Heart left ventricle (tissue), 16 donors: ENCODE results near the gene ANLN. TPM values are rescaled to one million over a fixed set of nuclear protein-coding genes. Genes with fewer than 3 reads are reported as not detected.

Source experiments
- ATAC-seq, 4 donors: fragments of 200-7000 bp; cut with Tn5 transposase; one replicate each; pipeline ENCODE4 v1.9.1; 2020 to 2022; ENCODE audit warnings: moderate library complexity in 4 of 4, mild to moderate bottlenecking in 3 of 4, moderate number of reproducible peaks in 1 of 4
- DNase-seq, 5 donors: peaks; one replicate each; pipeline ENCODE4 v3.0.0-alpha.2; 2020
- H3K27ac ChIP-seq, 12 donors: fragments of 200-600 bp; sonication (generic) in 4 of 12; one replicate each; pipeline versions ENCODE4 v1.5.0 to v1.8.0; 2016 to 2022; ENCODE audit warnings: mild to moderate bottlenecking in 2 of 12
- H3K27me3 ChIP-seq, 9 donors: fragments of 200-600 bp; sonication (generic) in 2 of 9; one replicate each; pipeline versions ENCODE4 v1.5.1 to v1.8.0; 2016 to 2022; ENCODE audit warnings: mild to moderate bottlenecking in 3 of 9
- H3K36me3 ChIP-seq, 9 donors: fragments of 200-600 bp; sonication (generic) in 2 of 9; one replicate each; pipeline versions ENCODE4 v1.5.0 to v1.8.0; 2018 to 2022; ENCODE audit warnings: mild to moderate bottlenecking in 2 of 9
- H3K4me1 ChIP-seq, 12 donors: fragments of 200-600 bp; sonication (generic) in 4 of 12; one replicate each; pipeline versions ENCODE4 v1.5.0 to v1.8.0; 2016 to 2022; ENCODE audit warnings: mild to moderate bottlenecking in 3 of 12
- H3K4me3 ChIP-seq, 12 donors: fragments of 200-600 bp; sonication (generic) in 4 of 12; one replicate each; pipeline versions ENCODE4 v1.5.0 to v1.8.0; 2017 to 2022; ENCODE audit warnings: mild to moderate bottlenecking in 9 of 12, moderate library complexity in 4 of 12
- H3K9me3 ChIP-seq, 12 donors: fragments of 200-600 bp; sonication (generic) in 4 of 12; one replicate each; pipeline versions ENCODE4 v1.5.0 to v1.8.0; 2016 to 2022; ENCODE audit warnings: mild to moderate bottlenecking in 1 of 12
- POLR2A ChIP-seq, 2 donors: fragments of 450-650 bp; IDR thresholded peaks; one replicate each; pipeline ENCODE4 v1.6.1; 2017; ENCODE audit warnings: antibody characterized with exemption in 2 of 2, mild to moderate bottlenecking in 2 of 2, moderate library complexity in 2 of 2
- WGBS, 4 donors: extraction: QIAGEN DNeasy Blood & Tissue Kit in 2 of 4; methylation state at CpG; one replicate each; pipeline versions ENCODE4 v1.1.5 to v1.1.7; 2013 to 2018; 5-methylcytosine and 5-hydroxymethylcytosine counted together
- intact Hi-C, 10 donors: fragments of 100-400 bp; cut with DNase I; formaldehyde crosslinking; loops; one replicate each; pipeline versions ENCODE4 v1.11.1 to v1.14.2; 2022
- polyA plus RNA-seq, 2 donors: library from polyadenylated mRNA; stranded (reverse); fragments of 200-250 nt; gene quantifications; one replicate each; pipeline ENCODE4 v1.2.3, GENCODE V29; 2013
- total RNA-seq, 9 donors: library from RNA; depleted of rRNA in 2 of 9; stranded (reverse); fragments of >200 nt in 2 of 9; fragmentation: NEBNext Ultra II Directional in 3 of 9; extraction: Animal tissue kit (Norgen Biotek cat#: 25700) in 3 of 9; gene quantifications; one replicate each; pipeline versions ENCODE4 v1.1.0 to v1.2.4, GENCODE V29; 2016 to 2023
- TF ChIP-seq, protein P1 (sequence below), 12 donors: fragments of 200-600 bp; sonication (generic) in 4 of 12; IDR thresholded peaks; one replicate each; pipeline versions ENCODE4 v1.5.0 to v1.8.0; 2018 to 2022; ENCODE audit warnings: antibody characterized with exemption in 12 of 12, mild to moderate bottlenecking in 5 of 12
- donor health status: ischemic (EF 13 %, LVEDD 7.1; RV severe dilation, severe dysfunction).
- donor health status: healthy with polysubstance abuse.
- donor health status: DM: no; HTN: yes; CAD: no.
- donor health status: DM: no; HTN: no; CAD: no.
- donor health status: ischemic (EF 25% LVEDD 6.9; RV normal size, moderate dysfunction).
- donor health status: ischemic (EF 25% LVEDD 5.7; RV mildly dilated, moderate dysfunction).
- donor health status: healthy.
- donor health status: DM: yes; HTN: yes; CAD: no.
- donor health status: ischemic (EF 35%, LVEDD 5.7; RV mildly dilated, moderate dysfunction).
- donor health status: nonischemic (EF 11% LVEDD 7.7; RV severe dilation, severe dysfunction).
- donor health status: DM: yes; HTN: yes; CAD: no.
- donor health status: PGD.
- donor health status: ischemic (EF 29% LVEDD 5.4; RV normal size, mild dysfunction).
- donor health status: nonischemic (EF 23%, LVEDD 6.1; RV moderate dilation, normal function).

Gene ANLN
- total and polyA plus RNA-seq, 11 donors: 0.08 to 30.7 (median 1.5) TPM

DNA sequence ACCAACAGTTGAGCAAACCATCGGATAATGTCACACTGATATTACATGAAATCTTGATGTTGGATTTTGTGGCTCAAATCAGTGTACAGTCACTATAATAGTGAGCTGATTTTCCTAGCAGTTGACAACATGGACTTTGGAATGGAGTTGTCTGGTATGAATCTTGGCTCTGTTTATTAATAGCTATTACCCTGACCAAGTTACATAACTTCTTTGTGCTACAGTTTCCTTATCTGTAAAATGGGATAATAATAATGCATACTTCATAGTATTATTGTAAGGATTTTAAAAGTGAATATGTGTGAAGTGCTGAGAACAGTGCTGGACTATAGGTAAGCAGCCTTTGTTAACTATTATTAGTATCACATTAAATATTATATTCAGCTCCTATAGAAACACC lies 26.1 kb upstream of the ANLN start:
- H3K27me3 ChIP-seq: peaks cover 0 to 8% (median 0%) of the 10 kb centered on the region in 9 donors
- no peak for ATAC-seq
- peaks cover 0 to 14% (median 2%) of the 10 kb centered on the region in 12 donors for H3K4me1 ChIP-seq
- WGBS, 4 donors: 98 to 100% (median 98%) methylated on average over 1 of the region's 1 CpG
- H3K4me3 ChIP-seq: no peak overlapping the region
- TF ChIP-seq, protein P1, sequence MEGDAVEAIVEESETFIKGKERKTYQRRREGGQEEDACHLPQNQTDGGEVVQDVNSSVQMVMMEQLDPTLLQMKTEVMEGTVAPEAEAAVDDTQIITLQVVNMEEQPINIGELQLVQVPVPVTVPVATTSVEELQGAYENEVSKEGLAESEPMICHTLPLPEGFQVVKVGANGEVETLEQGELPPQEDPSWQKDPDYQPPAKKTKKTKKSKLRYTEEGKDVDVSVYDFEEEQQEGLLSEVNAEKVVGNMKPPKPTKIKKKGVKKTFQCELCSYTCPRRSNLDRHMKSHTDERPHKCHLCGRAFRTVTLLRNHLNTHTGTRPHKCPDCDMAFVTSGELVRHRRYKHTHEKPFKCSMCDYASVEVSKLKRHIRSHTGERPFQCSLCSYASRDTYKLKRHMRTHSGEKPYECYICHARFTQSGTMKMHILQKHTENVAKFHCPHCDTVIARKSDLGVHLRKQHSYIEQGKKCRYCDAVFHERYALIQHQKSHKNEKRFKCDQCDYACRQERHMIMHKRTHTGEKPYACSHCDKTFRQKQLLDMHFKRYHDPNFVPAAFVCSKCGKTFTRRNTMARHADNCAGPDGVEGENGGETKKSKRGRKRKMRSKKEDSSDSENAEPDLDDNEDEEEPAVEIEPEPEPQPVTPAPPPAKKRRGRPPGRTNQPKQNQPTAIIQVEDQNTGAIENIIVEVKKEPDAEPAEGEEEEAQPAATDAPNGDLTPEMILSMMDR (IDR thresholded peaks at IDR 0.05): no peak
- no peak for TF ChIP-seq POLR2A (IDR thresholded peaks at IDR 0.05)
- no peak overlapping the region for H3K27ac ChIP-seq
- H3K36me3 ChIP-seq: no peaks in the 10 kb centered on the region
- no peaks in the 10 kb centered on the region for H3K9me3 ChIP-seq
- intact Hi-C loops: no loop called here
- DNase-seq: no peak

DNA sequence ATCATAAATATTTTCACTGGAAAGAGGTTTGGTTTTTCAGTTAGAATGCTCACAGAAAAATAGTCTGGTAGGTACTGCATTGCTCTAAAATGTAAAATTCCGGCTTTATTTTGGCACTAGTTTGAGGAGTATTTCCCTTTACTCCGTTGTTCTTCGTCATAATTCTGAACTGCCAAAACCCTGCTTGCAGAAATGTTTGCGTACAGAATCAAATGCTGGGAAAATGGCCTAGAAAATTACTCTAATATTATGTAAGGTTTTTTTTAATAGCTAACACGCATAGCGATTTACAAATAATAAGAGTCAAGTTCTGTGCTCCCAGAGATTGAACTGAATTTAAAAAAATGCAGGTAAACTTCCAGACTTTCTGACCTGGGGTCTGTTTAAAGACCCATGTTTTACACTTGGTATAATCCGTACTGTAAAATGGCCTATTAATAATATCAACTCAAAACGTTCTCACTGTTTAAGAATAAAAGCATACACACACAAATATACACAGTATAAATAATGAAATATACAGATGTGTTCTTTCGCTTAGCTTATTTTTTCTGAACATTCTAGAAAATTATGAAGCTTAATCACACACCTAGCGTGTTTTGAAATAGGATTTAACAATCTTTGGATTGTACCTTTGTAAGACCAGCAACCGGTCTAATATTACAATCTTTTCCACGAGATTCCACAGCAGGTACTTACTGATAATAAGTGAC lies 23.5 kb upstream of the ANLN start:
- Histone ChIP-seq H3K4me3 (peak overlapping the region; percentile 48 to 86 (median 78)), H3K4me1 (peaks cover 0 to 14% (median 2%) of the 10 kb centered on the region in 12 donors), H3K27me3 (peaks cover 0 to 8% (median 0%) of the 10 kb centered on the region in 9 donors), H3K9me3 (no peaks in the 10 kb centered on the region), H3K27ac (peak overlapping the region in 2 of 12 donors; percentile 47 to 81), H3K36me3 (no peaks in the 10 kb centered on the region)
- WGBS, 4 donors: 63 to 67% (median 65%) methylated on average over 12 of the region's 12 CpGs
- ATAC-seq (no peak), DNase-seq (no peak)
- intact Hi-C loops: loop anchor here in 1 of 10 donors (2.0 kb wide), 1 partner anchor 23 kb away; the partner anchor contains the start of gene ANLN
- TF ChIP-seq POLR2A (IDR thresholded peaks at IDR 0.05): no peak
- TF ChIP-seq, protein P1 (IDR thresholded peaks at IDR 0.05): no peak

DNA sequence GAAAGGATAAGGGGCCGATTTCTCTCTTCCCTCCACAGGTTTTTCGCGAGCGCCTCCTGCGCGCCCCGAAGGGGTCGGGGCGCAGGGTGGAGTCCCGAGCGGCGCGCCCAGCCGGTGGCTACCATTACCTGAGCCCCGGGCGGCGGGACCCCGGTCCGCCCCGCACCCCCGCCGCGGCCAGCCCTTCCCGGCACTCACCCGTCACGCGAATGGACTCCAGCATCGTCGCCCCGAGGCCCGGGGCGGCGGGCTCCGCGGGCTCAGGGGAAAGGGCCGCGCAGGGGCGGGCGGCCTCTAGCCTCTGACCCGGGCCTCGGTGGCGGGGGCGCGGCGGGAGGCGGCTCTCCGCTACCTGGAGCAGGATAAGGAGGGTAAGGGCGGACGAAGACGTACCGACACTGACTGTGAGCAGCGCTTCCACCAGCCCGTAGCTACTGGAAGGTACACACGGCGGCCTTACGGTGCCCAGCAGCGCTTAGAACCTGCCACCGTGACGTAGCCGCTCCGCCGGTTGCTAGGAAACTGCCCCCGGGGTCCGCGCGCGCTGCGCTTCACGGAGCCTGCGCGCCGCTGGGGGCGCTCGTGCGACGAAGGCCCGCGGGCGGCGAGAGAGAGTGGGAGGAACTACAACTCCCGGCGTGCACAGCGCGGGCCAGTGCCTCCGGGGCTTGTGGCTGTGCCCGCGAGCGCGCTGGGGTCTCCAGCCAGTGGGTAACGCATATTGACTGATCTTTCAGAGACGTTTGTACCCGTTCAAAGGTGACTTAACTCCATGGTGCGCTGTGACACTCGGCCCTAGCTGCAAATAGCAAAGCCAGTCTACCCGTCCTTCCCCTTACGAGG lies 22.7 kb upstream of the ANLN start:
- Histone ChIP-seq H3K4me3 (peak overlapping the region; percentile 48 to 86 (median 78)), H3K9me3 (no peaks in the 10 kb centered on the region), H3K27me3 (peaks cover 0 to 8% (median 0%) of the 10 kb centered on the region in 9 donors), H3K36me3 (no peaks in the 10 kb centered on the region), H3K27ac (peak overlapping the region in 4 of 12 donors; percentile 35 to 81 (median 42)), H3K4me1 (peaks cover 0 to 14% (median 2%) of the 10 kb centered on the region in 12 donors)
- ATAC-seq (peak; percentile 94 to 100 (median 99)), DNase-seq (peak; percentile 85 to 94 (median 88))
- WGBS, 4 donors: 0 to 1% (median 1%) methylated on average over 41 to 96 of the region's 96 CpGs
- TF ChIP-seq, protein P1 (IDR thresholded peaks at IDR 0.05): peak; percentile 79 to 99 (median 93)
- TF ChIP-seq POLR2A (IDR thresholded peaks at IDR 0.05): peak in 1 of 2 donors; percentile 54
- intact Hi-C loops: loop anchor here in 1 of 10 donors (2.0 kb wide), 1 partner anchor 22 kb away; the partner anchor contains the start of gene ANLN
